CD4-positive, alpha-beta T cell treated with Interleukin-4 for 1 hour (primary cell): Measurements from ENCODE around the gene PAPPA.

Experiments
- DNase-seq, 2 donors: peaks; one replicate each; pipeline ENCODE4 v3.0.0-alpha.2; 2020 to 2022

The PAPPA gene

GRCh38 chr9:116152941-116153764, 438 bp upstream of the PAPPA start:
- DNase-seq: no peak

GRCh38 chr9:116154334-116154975, 864 bp downstream of the PAPPA start:
- DNase-seq: no peak

- DNase-seq: no peak
Measured at GRCh38 chr9:116154976-116155697, 1.5 kb downstream of the PAPPA start.

GRCh38 chr9:116155698-116156039, 2.1 kb downstream of the PAPPA start:
- DNase-seq: no peak

GRCh38 chr9:116156621-116157314, 3.2 kb downstream of the PAPPA start:
- DNase-seq: no peak

GRCh38 chr9:116157436-116158138, 4.0 kb downstream of the PAPPA start:
- DNase-seq: no peak

- no peak for DNase-seq
Measured at GRCh38 chr9:116160676-116161571, 7.3 kb downstream of the PAPPA start.

GRCh38 chr9:116162241-116162781, 8.7 kb downstream of the PAPPA start:
- no peak for DNase-seq

- DNase-seq: no peak
Measured at GRCh38 chr9:116163293-116164055, 9.9 kb downstream of the PAPPA start.

GRCh38 chr9:116165912-116166311, 12.3 kb downstream of the PAPPA start:
- no peak for DNase-seq

- no peak for DNase-seq
Measured at GRCh38 chr9:116166713-116167112, 13.1 kb downstream of the PAPPA start.

- no peak for DNase-seq
Measured at GRCh38 chr9:116168231-116168630, 14.6 kb downstream of the PAPPA start.

- DNase-seq: no peak
Measured at GRCh38 chr9:116172216-116172615, 18.6 kb downstream of the PAPPA start.

GRCh38 chr9:116174347-116174746, 20.8 kb downstream of the PAPPA start:
- DNase-seq: no peak

GRCh38 chr9:116175614-116176013, 22.0 kb downstream of the PAPPA start:
- DNase-seq: no peak

- DNase-seq: no peak
Measured at GRCh38 chr9:116178481-116179211, 25.1 kb downstream of the PAPPA start.

- no peak for DNase-seq
Measured at GRCh38 chr9:116179568-116179967, 26.0 kb downstream of the PAPPA start.

GRCh38 chr9:116181853-116182610, 28.4 kb downstream of the PAPPA start:
- no peak for DNase-seq

GRCh38 chr9:116182876-116183275, 29.3 kb downstream of the PAPPA start:
- DNase-seq: no peak
